ENCODE data around the gene CREB3L2. TPM values are rescaled to one million over a fixed set of nuclear protein-coding genes. Genes with fewer than 3 reads are reported as not detected.

Gene CREB3L2
- total RNA-seq, 1 experiment from 2014 or later, result 39.9 TPM

DNA sequence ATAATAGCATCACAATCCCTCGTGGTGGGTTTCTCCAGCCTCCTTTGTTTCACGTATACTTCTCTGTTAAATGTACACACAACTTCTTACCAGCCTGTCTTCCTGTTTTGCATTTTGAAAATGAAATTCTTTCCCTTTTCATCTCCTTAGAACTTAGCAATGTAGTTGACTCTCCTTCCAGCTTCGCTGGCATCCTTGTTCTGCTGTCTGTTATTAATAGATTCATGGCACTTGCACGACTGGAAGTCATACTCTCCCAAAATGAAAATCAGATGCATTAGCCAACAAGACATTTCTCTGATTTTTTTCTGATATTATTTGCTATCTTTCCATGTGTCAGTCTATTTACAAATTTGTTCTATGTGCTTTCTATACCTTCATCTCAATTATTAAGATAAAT is 3.0 kb upstream of the CREB3L2 start:
- H3K36me3 Mint-ChIP-seq (ENCODE audit: insufficient read depth, unreplicated experiment), result peaks cover 28% of the 10 kb centered on the region
- peaks cover 18% of the 10 kb centered on the region for H3K4me1 Mint-ChIP-seq (ENCODE audit: low read depth, unreplicated experiment)
- H3K9me3 Mint-ChIP-seq (ENCODE audit: low read depth, unreplicated experiment), result no peaks in the 10 kb centered on the region
- intact Hi-C loops (cut with micrococcal nuclease; ENCODE audit: unreplicated experiment), result loop anchor here (10.0 kb wide), 1 partner anchor 860 kb away; no protein-coding TSS in a partner anchor
- DNase-seq, result no peak
- TF ChIP-seq, protein P1, sequence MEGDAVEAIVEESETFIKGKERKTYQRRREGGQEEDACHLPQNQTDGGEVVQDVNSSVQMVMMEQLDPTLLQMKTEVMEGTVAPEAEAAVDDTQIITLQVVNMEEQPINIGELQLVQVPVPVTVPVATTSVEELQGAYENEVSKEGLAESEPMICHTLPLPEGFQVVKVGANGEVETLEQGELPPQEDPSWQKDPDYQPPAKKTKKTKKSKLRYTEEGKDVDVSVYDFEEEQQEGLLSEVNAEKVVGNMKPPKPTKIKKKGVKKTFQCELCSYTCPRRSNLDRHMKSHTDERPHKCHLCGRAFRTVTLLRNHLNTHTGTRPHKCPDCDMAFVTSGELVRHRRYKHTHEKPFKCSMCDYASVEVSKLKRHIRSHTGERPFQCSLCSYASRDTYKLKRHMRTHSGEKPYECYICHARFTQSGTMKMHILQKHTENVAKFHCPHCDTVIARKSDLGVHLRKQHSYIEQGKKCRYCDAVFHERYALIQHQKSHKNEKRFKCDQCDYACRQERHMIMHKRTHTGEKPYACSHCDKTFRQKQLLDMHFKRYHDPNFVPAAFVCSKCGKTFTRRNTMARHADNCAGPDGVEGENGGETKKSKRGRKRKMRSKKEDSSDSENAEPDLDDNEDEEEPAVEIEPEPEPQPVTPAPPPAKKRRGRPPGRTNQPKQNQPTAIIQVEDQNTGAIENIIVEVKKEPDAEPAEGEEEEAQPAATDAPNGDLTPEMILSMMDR (IDR thresholded peaks at IDR 0.05; ENCODE audit: unreplicated experiment), result no peak
- no peaks in the 10 kb centered on the region for H3K27me3 Mint-ChIP-seq (ENCODE audit: unreplicated experiment)
- H3K4me3 Mint-ChIP-seq (ENCODE audit: low read depth, unreplicated experiment), result no peak overlapping the region
- H3K27ac Mint-ChIP-seq (ENCODE audit: unreplicated experiment), result no peak overlapping the region
- CTCF ChIA-PET, result no interaction called here
- BruUV-seq (replicated peaks), result no TSS peak

DNA sequence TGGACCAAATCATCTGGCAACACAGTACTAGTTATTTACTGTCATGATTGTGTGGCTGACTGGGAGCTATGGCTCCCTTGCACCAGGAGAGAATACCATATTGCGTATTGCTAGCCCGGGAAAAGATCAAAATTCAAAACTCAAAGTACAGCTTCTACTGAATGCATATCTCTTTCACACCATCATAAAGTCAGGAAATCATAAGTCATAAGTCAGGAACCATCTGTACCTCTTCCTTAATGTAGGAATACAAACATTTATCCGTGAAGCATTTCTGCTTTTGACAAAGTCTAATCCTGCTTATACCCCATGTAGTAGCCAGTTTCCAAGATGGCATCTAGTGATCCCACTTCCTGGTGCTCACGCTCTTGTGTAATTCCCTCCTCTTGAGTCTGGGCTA is 2.2 kb upstream of the CREB3L2 start:
- H3K27ac Mint-ChIP-seq (ENCODE audit: unreplicated experiment), result no peak overlapping the region
- peaks cover 24% of the 10 kb centered on the region for H3K4me1 Mint-ChIP-seq (ENCODE audit: low read depth, unreplicated experiment)
- DNase-seq, result no peak
- H3K36me3 Mint-ChIP-seq (ENCODE audit: insufficient read depth, unreplicated experiment), result peaks cover 28% of the 10 kb centered on the region
- H3K27me3 Mint-ChIP-seq (ENCODE audit: unreplicated experiment), result no peaks in the 10 kb centered on the region
- BruUV-seq (replicated peaks), result no TSS peak
- TF ChIP-seq, protein P1 (IDR thresholded peaks at IDR 0.05; ENCODE audit: unreplicated experiment), result no peak
- intact Hi-C loops (cut with micrococcal nuclease; ENCODE audit: unreplicated experiment), result loop anchor here (10.0 kb wide), 1 partner anchor 861 kb away; no protein-coding TSS in a partner anchor
- CTCF ChIA-PET, result no interaction called here
- H3K9me3 Mint-ChIP-seq (ENCODE audit: low read depth, unreplicated experiment), result no peaks in the 10 kb centered on the region
- H3K4me3 Mint-ChIP-seq (ENCODE audit: low read depth, unreplicated experiment), result no peak overlapping the region

DNA sequence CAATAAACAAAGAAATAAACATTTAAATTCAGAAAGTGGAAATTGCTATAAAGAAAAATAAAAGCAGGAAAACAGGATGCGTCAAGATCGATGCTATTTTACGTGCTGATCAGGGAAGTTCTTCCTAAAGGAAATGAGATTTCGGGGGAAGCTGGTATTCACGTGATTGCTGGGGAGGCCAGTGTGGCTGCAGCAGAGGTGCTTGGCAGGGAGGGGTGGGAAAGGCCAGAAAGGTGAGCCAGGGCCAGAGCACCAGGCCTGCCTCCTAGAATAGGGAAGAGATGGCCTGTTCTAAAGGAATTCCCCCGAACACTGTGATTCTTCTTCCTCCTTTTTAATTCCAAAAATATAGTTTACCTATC is 923 bp upstream of the CREB3L2 start:
- Mint-ChIP-seq H3K4me3 (ENCODE audit: low read depth, unreplicated experiment) (no peak overlapping the region), H3K36me3 (ENCODE audit: insufficient read depth, unreplicated experiment) (peaks cover 28% of the 10 kb centered on the region), H3K4me1 (ENCODE audit: low read depth, unreplicated experiment) (peaks cover 21% of the 10 kb centered on the region), H3K27ac (ENCODE audit: unreplicated experiment) (peak overlapping the region; percentile 96), H3K9me3 (ENCODE audit: low read depth, unreplicated experiment) (no peaks in the 10 kb centered on the region), H3K27me3 (ENCODE audit: unreplicated experiment) (no peaks in the 10 kb centered on the region)
- BruUV-seq (replicated peaks), result no TSS peak
- CTCF ChIA-PET, result interaction anchor here (0.6 to 1.4 kb wide), 3 partner anchors 8 to 525 kb away, joined by 3 to 5 read pairs (median 3); no protein-coding TSS in a partner anchor
- no peak for DNase-seq
- intact Hi-C loops (cut with micrococcal nuclease; ENCODE audit: unreplicated experiment), result loop anchor here (10.0 kb wide), 1 partner anchor 862 kb away; no protein-coding TSS in a partner anchor
- TF ChIP-seq, protein P1 (IDR thresholded peaks at IDR 0.05; ENCODE audit: unreplicated experiment), result no peak

DNA sequence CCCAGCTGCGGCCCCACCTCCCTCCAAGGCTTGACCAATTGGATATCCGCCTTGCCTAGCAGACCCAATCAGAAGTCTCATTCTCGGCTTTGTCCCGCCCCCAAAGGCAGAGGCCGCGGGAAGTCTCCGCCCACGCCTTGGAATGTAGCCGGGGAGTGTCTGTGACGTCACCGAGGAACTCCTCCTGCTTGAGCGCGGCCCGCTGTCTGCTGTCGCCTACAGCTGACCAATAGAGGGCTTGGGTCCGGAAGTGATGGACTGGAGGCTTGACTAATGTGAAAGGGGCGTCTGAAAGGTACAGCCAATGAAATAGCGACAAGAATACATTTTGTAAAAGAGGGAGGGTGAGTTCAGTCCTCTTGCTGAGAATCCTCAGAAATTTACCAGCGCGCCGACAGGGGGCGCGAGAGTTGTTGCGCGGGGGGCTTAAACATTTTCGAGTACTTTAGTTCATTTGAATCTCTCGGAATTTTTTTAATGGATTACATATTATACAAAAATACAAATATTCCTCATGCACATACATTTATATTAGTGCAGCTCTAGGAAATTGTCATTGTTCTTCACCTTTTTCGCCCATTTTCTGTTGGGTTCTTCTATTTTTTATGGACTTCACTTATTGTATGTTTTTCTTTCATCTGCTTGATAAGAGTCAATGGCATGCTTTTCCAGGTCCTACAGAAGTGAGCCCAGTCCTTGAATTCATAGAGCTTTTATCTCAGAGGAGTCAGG is 376 bp upstream of the CREB3L2 start:
- Mint-ChIP-seq H3K4me3 (ENCODE audit: low read depth, unreplicated experiment) (peak overlapping the region; percentile 88), H3K27ac (ENCODE audit: unreplicated experiment) (peak overlapping the region; percentile 96), H3K27me3 (ENCODE audit: unreplicated experiment) (no peaks in the 10 kb centered on the region), H3K9me3 (ENCODE audit: low read depth, unreplicated experiment) (no peaks in the 10 kb centered on the region), H3K4me1 (ENCODE audit: low read depth, unreplicated experiment) (peaks cover 21% of the 10 kb centered on the region), H3K36me3 (ENCODE audit: insufficient read depth, unreplicated experiment) (peaks cover 28% of the 10 kb centered on the region)
- CTCF ChIA-PET, result interaction anchor here (0.6 to 1.4 kb wide), 8 partner anchors 9 to 526 kb away, joined by 3 to 5 read pairs (median 3); no protein-coding TSS in a partner anchor
- DNase-seq, result peak; percentile 98
- intact Hi-C loops (cut with micrococcal nuclease; ENCODE audit: unreplicated experiment), result loop anchor here (10.0 kb wide), 1 partner anchor 863 kb away; no protein-coding TSS in a partner anchor
- no TSS peak for BruUV-seq (replicated peaks)
- TF ChIP-seq, protein P1 (IDR thresholded peaks at IDR 0.05; ENCODE audit: unreplicated experiment), result peak; percentile 76
